ENCODE results near the gene DGCR8.
"Not testable (repeated sequence)": the region's sequence is repeated elsewhere in the genome, so short reads cannot be mapped to it uniquely, and the experiment has no call there.

DNA sequence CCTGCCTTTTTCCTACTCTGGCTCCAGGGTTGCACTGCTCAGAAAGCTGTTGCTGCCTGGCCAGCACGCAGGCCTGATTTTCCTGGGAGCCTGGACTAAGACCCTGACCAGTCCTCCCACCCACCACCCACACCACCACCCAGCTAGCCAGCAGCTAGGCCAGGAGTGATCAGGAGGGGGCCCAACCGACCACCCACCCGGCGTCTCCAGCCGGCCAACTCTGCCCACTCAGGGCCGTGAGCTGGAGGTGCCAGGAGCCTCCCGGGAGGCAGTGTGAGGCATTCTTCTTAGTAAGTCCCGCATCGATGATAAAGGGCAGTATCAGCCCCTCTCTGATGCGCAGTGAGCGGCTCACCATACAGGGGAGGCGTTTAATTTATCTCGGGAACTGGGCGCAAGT is 79.5 kb downstream of the DGCR8 start:
- TF ChIP-seq POLR2A (IDR thresholded peaks at IDR 0.05; ENCODE audit: low read length); GATA1 (IDR thresholded peaks at IDR 0.05; ENCODE audit: low read depth, low read length): not testable (repeated sequence)
